ENCODE results near the gene SCGB1C1.

Gene SCGB1C1

GRCh38 chr11:205221-206001 lies 12.5 kb downstream of the SCGB1C1 start:
- DNase-seq (ENCODE audit: low read depth in 2 of 2) = no peak

DNA sequence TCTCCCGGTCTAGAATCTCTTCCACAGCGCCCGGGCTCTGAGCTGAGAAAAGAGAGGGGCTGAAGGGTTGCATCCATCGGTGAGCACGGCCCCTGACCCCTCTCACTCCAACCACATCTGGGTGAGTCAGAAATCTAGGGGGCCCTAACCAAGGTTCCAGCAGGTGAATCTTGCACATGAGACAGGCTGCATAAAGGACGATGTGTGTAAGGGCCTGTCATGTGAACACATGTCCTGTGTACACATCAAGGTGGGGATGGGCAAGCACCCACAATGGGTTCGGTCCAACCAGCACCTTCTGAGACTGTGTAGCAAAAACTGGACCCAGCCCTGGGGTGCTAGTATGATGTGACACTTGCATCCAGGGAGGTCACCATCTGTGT lies 13.1 kb downstream of the SCGB1C1 start:
- no peak for DNase-seq (ENCODE audit: low read depth in 2 of 2)

- DNase-seq (ENCODE audit: low read depth in 2 of 2) = no peak
Observed at GRCh38 chr11:206526-207207, 13.8 kb downstream of the SCGB1C1 start.

DNA sequence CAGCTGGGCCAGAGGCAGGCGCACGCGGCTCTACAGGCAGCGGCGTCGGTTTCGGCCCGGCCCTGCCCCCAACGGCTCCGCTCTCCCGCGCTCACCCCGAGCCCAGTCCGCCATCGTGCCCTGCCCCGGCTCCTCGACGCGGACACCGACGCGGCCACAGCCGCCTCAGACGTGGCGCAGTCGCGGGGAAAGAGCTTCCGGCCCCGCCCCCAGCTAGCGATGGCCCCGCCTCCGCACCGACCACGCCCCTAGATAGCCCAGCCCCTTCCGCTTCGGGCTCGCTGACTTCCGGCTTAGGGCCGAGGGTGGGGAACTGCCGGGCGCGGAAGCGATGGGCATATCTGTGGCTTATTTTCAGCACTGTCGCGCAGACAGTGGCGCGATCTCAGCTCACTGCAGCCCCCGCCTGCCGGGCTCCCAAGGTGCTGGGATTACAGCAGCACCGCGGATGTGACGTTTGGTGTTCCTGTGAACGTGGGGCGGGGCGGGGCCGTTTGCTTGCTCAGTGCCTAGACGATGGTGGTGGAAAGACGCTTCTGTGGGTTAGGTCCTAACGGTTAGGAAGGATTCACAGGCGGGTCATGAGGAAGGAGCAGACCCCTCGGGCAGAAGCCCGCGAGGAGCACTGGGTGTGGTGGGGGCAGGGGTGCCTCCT lies 14.5 kb downstream of the SCGB1C1 start, which contains the start of the genes BET1L and RIC8A:
Gene BET1L, minus strand, starts transcription at position 192 of the 655 bp plus-strand sequence. Its CDS starts 78 bp downstream, at position 114.
Gene RIC8A, plus strand, starts transcription at position 501 of the 655 bp plus-strand sequence. CDS start 1,147 bp downstream, outside the sequence.
- peak; percentile 95 to 96 for DNase-seq (ENCODE audit: low read depth in 2 of 2)

GRCh38 chr11:207863-208180 lies 14.9 kb downstream of the SCGB1C1 start:
- DNase-seq (ENCODE audit: low read depth in 2 of 2) = peak in 1 of 2 donors; percentile 35

GRCh38 chr11:208181-208916 lies 15.5 kb downstream of the SCGB1C1 start:
- peak; percentile 73 to 76 for DNase-seq (ENCODE audit: low read depth in 2 of 2)

DNA sequence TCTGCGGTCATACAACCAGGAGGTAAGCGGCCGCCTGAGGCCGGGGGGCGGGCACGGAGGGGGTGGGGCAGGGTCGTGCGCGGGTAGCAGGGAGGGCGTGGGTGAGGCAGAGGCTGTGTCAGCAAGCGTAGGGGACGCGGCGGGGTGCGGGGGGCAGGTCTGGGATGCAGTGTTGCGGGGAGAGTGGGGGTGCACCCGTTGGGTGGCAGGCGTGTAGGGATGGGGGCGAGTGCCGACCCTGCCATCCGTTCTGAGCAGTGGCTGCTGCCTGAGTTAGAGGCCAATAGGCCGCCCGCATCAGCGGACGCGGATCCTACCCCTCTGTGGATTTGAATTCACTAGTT lies 16.0 kb downstream of the SCGB1C1 start:
- DNase-seq (ENCODE audit: low read depth in 2 of 2) = no peak

- no peak for DNase-seq (ENCODE audit: low read depth in 2 of 2)
Observed at GRCh38 chr11:209275-210121, 16.6 kb downstream of the SCGB1C1 start.

GRCh38 chr11:210122-210802 lies 17.4 kb downstream of the SCGB1C1 start:
- no peak for DNase-seq (ENCODE audit: low read depth in 2 of 2)

DNA sequence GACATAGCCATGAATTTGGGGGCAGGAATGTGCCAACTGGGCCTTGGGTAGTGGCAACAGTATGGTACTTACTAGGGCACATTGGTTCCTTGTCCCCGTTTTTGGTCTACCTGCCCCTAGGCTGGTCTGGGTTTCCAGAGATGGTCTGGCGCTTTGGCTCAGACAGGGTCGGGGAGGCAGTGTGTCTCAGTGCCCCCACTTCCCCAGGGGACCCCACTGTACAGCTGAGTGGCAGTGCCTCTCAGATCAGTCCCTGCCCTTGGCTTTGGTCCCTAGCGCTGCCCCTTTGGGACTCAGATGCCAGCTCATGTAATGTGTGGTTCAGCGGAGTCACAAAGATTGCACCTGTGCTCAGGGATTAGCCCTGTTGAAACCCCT lies 17.9 kb downstream of the SCGB1C1 start:
- DNase-seq (ENCODE audit: low read depth in 2 of 2) = no peak

DNA sequence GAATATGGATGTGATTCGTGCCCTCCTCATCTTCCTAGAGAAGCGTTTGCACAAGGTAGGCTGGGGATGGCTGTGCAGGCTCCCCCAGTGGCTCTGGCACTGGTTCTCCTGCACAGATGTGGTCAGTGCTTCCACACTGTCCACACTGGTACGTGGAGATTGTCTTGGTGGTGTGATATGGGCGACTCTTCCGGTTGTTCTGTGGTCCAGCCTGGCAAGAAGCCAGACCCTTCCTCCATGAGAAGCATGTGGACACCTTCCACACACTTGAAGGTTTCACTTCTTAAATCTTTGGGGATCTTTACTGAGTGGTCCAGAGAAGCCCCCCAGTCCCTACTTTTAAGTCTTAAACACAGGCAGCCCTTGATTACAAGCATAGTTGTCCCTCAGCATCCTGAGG lies 18.4 kb downstream of the SCGB1C1 start:
- no peak for DNase-seq (ENCODE audit: low read depth in 2 of 2)

DNA sequence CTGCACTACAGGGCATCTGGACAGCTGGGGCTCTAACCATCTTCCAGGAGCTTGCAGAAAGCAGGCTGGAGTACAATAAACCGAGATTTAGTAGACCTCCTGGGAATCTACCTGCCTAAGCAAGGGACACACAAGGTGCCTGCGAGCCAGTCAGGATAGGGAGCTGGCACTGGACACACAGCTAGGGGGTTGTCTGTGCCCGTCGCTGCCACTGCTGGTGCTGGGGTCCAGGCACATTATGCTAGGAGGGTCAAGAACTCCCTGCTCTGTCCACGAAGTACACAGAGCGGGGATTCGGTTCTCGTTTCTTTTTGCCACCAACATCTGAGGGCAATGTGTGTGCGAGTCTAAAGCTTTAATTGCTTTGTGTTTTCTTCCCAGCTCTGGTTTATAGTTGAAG lies 18.9 kb downstream of the SCGB1C1 start:
- no peak for DNase-seq (ENCODE audit: low read depth in 2 of 2)

DNA sequence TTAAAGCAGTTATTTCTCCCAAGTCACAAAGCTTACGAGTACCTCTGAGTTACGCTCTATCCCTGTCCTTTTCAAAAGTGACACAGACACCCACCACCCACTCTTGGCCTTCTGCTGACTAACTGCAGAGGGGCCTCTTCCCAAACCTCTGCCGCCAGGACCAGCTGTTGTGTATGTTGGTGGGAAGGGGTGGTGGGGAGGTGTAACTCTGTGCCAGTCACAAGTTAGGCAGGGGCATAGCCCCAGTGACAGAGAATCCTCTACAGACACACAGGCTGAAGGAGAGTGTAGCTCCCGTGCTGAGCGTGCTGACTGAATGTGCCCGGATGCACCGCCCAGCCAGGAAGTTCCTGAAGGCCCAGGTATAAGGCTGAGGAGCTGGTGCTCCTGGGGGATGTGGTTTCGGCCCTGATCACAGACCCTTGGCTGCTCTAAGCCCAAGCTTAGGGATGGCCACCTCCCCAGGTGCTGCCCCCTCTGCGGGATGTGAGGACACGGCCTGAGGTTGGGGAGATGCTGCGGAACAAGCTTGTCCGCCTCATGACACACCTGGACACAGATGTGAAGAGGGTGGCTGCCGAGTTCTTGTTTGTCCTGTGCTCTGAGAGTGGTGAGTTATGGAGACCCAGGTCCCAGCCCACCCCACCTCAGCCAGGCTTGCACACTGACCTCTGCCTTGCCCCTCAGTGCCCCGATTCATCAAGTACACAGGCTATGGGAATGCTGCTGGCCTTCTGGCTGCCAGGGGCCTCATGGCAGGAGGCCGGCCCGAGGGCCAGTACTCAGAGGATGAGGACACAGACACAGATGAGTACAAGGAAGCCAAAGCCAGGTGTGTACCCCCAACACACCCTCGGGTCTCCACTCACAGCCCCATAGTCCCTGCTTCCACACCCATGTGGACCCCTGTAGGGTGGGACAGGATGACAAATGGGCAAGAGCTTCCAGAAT lies 19.5 kb downstream of the SCGB1C1 start:
- no peak for DNase-seq (ENCODE audit: low read depth in 2 of 2)

GRCh38 chr11:213111-213510 lies 20.2 kb downstream of the SCGB1C1 start:
- DNase-seq (ENCODE audit: low read depth in 2 of 2) = no peak

GRCh38 chr11:214083-214482 lies 21.2 kb downstream of the SCGB1C1 start:
- DNase-seq (ENCODE audit: low read depth in 2 of 2) = no peak

GRCh38 chr11:215581-216037 lies 22.7 kb downstream of the SCGB1C1 start:
- DNase-seq (ENCODE audit: low read depth in 2 of 2) = no peak

- DNase-seq (ENCODE audit: low read depth in 2 of 2) = no peak
Observed at GRCh38 chr11:216081-216974, 23.4 kb downstream of the SCGB1C1 start.

GRCh38 chr11:217704-218103 lies 24.8 kb downstream of the SCGB1C1 start:
- DNase-seq (ENCODE audit: low read depth in 2 of 2) = no peak
